Measurements from ENCODE around the gene CFTR.

DNA sequence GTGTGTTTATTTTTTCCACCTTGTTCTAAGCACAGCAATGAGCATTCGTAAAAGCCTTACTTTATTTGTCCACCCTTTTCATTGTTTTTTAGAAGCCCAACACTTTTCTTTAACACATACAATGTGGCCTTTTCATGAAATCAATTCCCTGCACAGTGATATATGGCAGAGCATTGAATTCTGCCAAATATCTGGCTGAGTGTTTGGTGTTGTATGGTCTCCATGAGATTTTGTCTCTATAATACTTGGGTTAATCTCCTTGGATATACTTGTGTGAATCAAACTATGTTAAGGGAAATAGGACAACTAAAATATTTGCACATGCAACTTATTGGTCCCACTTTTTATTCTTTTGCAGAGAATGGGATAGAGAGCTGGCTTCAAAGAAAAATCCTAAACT is 28.9 kb downstream of the CFTR start:
- TF ChIP-seq, protein P1, sequence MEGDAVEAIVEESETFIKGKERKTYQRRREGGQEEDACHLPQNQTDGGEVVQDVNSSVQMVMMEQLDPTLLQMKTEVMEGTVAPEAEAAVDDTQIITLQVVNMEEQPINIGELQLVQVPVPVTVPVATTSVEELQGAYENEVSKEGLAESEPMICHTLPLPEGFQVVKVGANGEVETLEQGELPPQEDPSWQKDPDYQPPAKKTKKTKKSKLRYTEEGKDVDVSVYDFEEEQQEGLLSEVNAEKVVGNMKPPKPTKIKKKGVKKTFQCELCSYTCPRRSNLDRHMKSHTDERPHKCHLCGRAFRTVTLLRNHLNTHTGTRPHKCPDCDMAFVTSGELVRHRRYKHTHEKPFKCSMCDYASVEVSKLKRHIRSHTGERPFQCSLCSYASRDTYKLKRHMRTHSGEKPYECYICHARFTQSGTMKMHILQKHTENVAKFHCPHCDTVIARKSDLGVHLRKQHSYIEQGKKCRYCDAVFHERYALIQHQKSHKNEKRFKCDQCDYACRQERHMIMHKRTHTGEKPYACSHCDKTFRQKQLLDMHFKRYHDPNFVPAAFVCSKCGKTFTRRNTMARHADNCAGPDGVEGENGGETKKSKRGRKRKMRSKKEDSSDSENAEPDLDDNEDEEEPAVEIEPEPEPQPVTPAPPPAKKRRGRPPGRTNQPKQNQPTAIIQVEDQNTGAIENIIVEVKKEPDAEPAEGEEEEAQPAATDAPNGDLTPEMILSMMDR (IDR thresholded peaks at IDR 0.05; ENCODE audit: insufficient read depth, low read length, poor library complexity, severe bottlenecking) = no peak
- TF ChIP-seq EZH2phosphoT487 (conservative IDR thresholded peaks at IDR 0.05; ENCODE audit: low read length) = no peak
